ENCODE measurements around the gene CSRNP2. TPM values are rescaled to one million over a fixed set of nuclear protein-coding genes. Genes with fewer than 3 reads are reported as not detected.

CSRNP2 gene
- total and polyA plus RNA-seq, 2 donors (not counting 3 experiments of a cell fraction or from before 2014, with no cell fraction given) = 24.2 to 49.7 TPM

DNA sequence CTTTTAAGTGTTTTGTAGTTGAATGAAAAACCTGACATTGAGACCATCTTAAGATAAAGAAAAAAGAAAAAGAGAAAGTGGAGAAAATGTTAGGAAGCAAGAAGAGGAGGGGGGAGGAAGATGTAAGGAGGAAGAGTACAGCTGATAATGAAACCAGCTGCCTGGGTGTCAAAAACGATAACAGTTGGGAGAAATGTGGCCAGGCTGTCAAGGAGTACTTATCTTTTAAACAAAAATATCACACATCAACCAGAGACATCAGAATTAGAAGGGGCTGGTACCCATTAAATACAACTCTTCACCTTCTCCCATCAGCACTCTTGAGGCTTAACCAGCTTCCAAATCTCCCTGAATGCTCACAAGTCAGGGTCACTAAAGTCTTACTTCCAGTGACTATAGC lies 61.7 kb downstream of the CSRNP2 start:
- no peaks in the 10 kb centered on the region for H3K36me3 ChIP-seq (ENCODE audit: control insufficient read depth in 2 of 2, extremely low read depth in 1 of 2, insufficient read depth in 2 of 2, low read length in 2 of 2)
- no peak for TF ChIP-seq MYC (IDR thresholded peaks at IDR 0.05; ENCODE audit: low read depth, low read length)
- TF ChIP-seq FOS (IDR thresholded peaks at IDR 0.05; ENCODE audit: borderline replicate concordance, insufficient read depth, low read length) = no peak
- TF ChIP-seq, protein P1, sequence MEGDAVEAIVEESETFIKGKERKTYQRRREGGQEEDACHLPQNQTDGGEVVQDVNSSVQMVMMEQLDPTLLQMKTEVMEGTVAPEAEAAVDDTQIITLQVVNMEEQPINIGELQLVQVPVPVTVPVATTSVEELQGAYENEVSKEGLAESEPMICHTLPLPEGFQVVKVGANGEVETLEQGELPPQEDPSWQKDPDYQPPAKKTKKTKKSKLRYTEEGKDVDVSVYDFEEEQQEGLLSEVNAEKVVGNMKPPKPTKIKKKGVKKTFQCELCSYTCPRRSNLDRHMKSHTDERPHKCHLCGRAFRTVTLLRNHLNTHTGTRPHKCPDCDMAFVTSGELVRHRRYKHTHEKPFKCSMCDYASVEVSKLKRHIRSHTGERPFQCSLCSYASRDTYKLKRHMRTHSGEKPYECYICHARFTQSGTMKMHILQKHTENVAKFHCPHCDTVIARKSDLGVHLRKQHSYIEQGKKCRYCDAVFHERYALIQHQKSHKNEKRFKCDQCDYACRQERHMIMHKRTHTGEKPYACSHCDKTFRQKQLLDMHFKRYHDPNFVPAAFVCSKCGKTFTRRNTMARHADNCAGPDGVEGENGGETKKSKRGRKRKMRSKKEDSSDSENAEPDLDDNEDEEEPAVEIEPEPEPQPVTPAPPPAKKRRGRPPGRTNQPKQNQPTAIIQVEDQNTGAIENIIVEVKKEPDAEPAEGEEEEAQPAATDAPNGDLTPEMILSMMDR (IDR thresholded peaks at IDR 0.05; ENCODE audit: extremely low read depth in 1 of 2, insufficient read depth in 1 of 2, low read depth in 1 of 2, low read length in 2 of 2) = no peak
- TF ChIP-seq EZH2 (IDR thresholded peaks at IDR 0.05; ENCODE audit: borderline replicate concordance, low read depth, low read length, severe bottlenecking) = no peak
- no peak for TF ChIP-seq POLR2AphosphoS5 (IDR thresholded peaks at IDR 0.05; ENCODE audit: insufficient read depth, low read depth, low read length)
- TF ChIP-seq, protein P2, sequence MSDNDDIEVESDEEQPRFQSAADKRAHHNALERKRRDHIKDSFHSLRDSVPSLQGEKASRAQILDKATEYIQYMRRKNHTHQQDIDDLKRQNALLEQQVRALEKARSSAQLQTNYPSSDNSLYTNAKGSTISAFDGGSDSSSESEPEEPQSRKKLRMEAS (IDR thresholded peaks at IDR 0.05; ENCODE audit: insufficient read depth, insufficient read length) = no peak
- TF ChIP-seq JUN (IDR thresholded peaks at IDR 0.05; ENCODE audit: borderline replicate concordance, insufficient read depth, insufficient read length, low read depth) = no peak
- no peak for TF ChIP-seq GATA2 (IDR thresholded peaks at IDR 0.05; ENCODE audit: insufficient read depth, insufficient read length, low read depth, low read length)
- TF ChIP-seq POLR2A (IDR thresholded peaks at IDR 0.05; ENCODE audit: low read depth, low read length) = no peak
- H3K27ac ChIP-seq (ENCODE audit: insufficient read depth, low read depth, low read length) = no peak overlapping the region
- H2AFZ ChIP-seq (ENCODE audit: low read depth, low read length) = no peak overlapping the region
- no peaks in the 10 kb centered on the region for H3K9me1 ChIP-seq (replicated peaks; ENCODE audit: control insufficient read depth, extremely low read depth, insufficient read depth, low read length)
- ChIA-PET CTCF (interaction anchor here (1.0 kb wide), 1 partner anchor 14 kb away, joined by 3 read pairs; no protein-coding TSS in a partner anchor), POLR2A (no interaction called here)
- H3K27me3 ChIP-seq (ENCODE audit: control insufficient read depth in 2 of 2, insufficient read depth in 2 of 2, low read length in 2 of 2) = no peaks in the 10 kb centered on the region
- DNase-seq (ENCODE audit: low read depth, low spot score) (no peak), FAIRE-seq (no peak)
- H3K9ac ChIP-seq (replicated peaks; ENCODE audit: extremely low read depth, insufficient read depth, low read length) = no peak overlapping the region
- no peaks in the 10 kb centered on the region for H4K20me1 ChIP-seq (replicated peaks; ENCODE audit: control insufficient read depth, extremely low read depth, insufficient read depth, low read length)
- dilution Hi-C loops (cut with MboI; ENCODE audit: extremely low pct_ligation_motif_present, low sequenced_read_pairs) (no loop called here), intact Hi-C loops (cut with micrococcal nuclease) (no loop called here)
- no peak overlapping the region for H3K4me3 ChIP-seq (replicated peaks in 1 of 3; ENCODE audit: insufficient read depth in 1 of 3, low read depth in 1 of 3, low read length in 3 of 3)
- H3K4me2 ChIP-seq (ENCODE audit: insufficient read depth, low read length) = no peak overlapping the region
- H3K79me2 ChIP-seq (ENCODE audit: control insufficient read depth, insufficient read depth, low read length) = peaks cover 74% of the 10 kb centered on the region
- H3K4me1 ChIP-seq (ENCODE audit: control insufficient read depth, extremely low read depth, insufficient read depth, low read length) = peaks cover 17% of the 10 kb centered on the region
- no peaks in the 10 kb centered on the region for H3K9me3 ChIP-seq (replicated peaks; ENCODE audit: control insufficient read depth, insufficient read depth, low read length)
- no TSS peak for BruUV-seq (replicated peaks)
